Panc1 (cell line): Measurements from ENCODE around the gene JPH3.

Source experiments
- POLR2AphosphoS5 ChIP-seq: IDR thresholded peaks from 2 replicates; pipeline ENCODE4 v1.6.1; 2012; ENCODE audit warnings: mild to moderate bottlenecking, low read depth, low read length, moderate library complexity
- SIN3A ChIP-seq: IDR thresholded peaks from 2 replicates; pipeline ENCODE4 v1.6.1; 2012; ENCODE audit warnings: low read depth, mild to moderate bottlenecking, low read length, moderate library complexity, borderline replicate concordance; ENCODE audit not compliant: insufficient read depth
- TCF7L2 ChIP-seq: IDR thresholded peaks from 2 replicates; pipeline ENCODE4 v1.6.1; 2011; ENCODE audit warnings: mild to moderate bottlenecking, low read depth, low read length, inconsistent platforms
- TF ChIP-seq, protein P1 (sequence below): fragments of 450-650 bp; IDR thresholded peaks from 2 replicates; pipeline ENCODE4 v1.5.1; 2017; ENCODE audit warnings: mild to moderate bottlenecking

- TF ChIP-seq, protein P1, sequence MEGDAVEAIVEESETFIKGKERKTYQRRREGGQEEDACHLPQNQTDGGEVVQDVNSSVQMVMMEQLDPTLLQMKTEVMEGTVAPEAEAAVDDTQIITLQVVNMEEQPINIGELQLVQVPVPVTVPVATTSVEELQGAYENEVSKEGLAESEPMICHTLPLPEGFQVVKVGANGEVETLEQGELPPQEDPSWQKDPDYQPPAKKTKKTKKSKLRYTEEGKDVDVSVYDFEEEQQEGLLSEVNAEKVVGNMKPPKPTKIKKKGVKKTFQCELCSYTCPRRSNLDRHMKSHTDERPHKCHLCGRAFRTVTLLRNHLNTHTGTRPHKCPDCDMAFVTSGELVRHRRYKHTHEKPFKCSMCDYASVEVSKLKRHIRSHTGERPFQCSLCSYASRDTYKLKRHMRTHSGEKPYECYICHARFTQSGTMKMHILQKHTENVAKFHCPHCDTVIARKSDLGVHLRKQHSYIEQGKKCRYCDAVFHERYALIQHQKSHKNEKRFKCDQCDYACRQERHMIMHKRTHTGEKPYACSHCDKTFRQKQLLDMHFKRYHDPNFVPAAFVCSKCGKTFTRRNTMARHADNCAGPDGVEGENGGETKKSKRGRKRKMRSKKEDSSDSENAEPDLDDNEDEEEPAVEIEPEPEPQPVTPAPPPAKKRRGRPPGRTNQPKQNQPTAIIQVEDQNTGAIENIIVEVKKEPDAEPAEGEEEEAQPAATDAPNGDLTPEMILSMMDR: no peak
- TF ChIP-seq POLR2AphosphoS5: no peak
- no peak for TF ChIP-seq SIN3A
- no peak for TF ChIP-seq TCF7L2
Measured at GRCh38 chr16:87654826-87655225, 52.5 kb downstream of the JPH3 start.
